ENCODE results near the gene FARP1.

The FARP1 gene

GRCh38 chr13:98142380-98143156 lies at the start of gene FARP1:
Gene FARP1 (plus strand): TSS chr13:98143094. CDS start chr13:98213243, 70,149 bp downstream.
- DNase-seq (ENCODE audit: low spot score) (peak; percentile 48), FAIRE-seq (no peak)

DNA sequence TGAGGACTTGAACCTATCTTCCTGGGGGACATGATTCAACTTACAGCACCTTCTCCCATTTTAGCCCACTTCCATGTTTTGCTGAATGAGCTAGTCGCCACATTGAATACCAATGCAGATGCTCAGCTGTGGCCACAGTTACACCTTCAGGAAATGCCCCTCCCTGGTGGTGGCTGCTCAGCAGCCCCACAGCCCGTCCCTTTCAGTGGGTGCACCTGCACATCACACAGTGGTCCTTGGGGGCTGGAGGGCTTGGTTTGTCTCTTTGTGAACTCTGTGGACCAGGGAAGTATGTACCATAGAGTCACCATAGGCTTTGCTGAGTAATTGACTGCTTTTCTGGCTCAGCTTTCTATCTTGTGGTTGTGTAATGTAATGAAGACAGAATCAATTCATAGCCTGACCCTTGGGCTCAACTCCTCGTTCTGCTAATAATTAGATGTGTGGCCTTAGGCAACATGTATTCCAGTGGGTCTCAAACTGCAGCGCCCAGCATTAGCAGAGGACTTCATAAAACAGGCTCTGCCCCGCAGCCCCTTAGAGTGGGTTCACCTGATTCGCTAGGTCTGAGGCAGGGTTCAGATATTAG lies 48.1 kb upstream of the FARP1 start:
- FAIRE-seq (no peak), DNase-seq (ENCODE audit: low spot score) (no peak)

DNA sequence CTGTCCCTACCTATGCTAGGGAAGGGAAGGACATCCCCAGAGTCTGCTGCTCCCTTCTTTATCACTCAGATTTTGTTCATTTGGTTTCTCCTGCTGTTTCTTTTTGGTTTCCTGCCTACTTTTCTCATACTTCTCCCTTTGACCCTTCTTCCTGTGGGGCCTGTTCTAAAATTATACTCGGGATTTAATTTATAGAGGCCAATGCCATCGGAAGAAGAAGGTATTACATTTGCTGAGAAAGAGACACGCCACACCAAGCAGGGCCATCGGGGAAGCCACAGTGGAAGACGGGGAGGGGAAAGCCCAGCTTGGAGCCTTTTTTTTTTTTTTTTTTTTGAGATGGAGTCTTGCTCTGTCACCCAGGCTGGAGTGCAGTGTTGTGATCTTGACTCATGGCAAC lies 46.8 kb upstream of the FARP1 start:
- DNase-seq (ENCODE audit: low spot score), result no peak
- FAIRE-seq, result no peak

DNA sequence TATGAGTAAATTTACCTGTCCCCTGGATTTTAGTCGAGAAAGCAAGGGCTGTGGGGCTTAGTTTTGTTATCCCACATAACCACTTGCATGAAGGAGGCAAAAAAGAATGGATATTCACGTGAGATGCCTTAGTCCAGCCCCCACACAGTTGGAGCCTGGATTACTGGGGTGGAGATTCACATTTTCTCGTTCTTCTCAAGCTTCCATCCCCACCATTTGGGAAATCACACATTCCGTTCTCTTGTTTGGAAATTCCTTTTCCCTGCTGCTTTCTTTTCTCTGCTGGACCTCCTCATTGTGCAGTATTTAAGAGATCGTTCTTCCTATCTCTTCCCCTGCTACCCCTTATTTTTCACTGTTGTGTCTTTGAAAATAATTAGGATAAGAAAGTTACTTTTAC lies 45.1 kb upstream of the FARP1 start:
- no peak for DNase-seq (ENCODE audit: low spot score)
- no peak for FAIRE-seq

GRCh38 chr13:98098516-98098915 lies 44.4 kb upstream of the FARP1 start:
- FAIRE-seq, result no peak
- DNase-seq (ENCODE audit: low spot score), result no peak

DNA sequence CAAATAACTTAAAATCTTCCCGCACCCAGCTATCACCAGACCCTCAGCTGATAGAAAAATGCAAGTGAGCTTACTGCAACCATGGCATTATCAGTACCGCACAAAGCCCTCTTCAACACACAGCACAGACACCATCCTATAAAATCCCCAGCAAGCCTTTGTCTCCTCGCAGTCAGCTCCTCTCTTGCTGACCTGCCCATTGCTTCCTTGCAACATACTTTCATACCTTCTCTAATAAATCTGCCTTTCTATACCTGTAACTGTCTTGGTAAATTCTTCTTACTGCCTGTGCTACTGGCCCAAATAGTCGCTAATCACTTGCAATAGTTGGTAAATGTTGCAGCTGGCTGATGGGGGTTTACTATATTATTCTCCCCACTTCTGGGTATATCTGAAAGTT lies 43.3 kb upstream of the FARP1 start:
- DNase-seq (ENCODE audit: low spot score) (no peak), FAIRE-seq (no peak)

- no peak for FAIRE-seq
- no peak for DNase-seq (ENCODE audit: low spot score)
These were observed 42.4 kb upstream of the FARP1 start for GRCh38 chr13:98100481-98100880.

DNA sequence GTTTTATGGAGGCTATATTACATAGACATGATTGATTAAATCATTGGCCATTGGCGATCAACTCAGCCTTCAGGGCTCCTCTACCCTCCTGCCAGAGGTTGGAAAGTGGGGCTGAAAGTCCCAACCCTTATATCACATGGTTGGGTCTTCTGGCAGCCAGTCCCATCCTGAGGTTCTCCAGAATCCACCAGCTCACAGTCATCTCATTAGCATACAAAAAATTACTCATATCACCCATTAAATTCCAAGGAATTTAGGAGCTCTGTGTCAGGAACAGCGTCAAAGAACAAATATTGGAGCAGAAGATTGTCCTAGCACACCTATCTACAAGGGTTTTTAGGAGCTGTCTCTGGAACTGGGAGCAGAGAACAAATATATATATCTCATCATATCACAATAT lies 39.4 kb upstream of the FARP1 start:
- FAIRE-seq, result no peak
- DNase-seq (ENCODE audit: low spot score), result no peak

GRCh38 chr13:98103942-98104880 lies 38.7 kb upstream of the FARP1 start:
- FAIRE-seq (no peak), DNase-seq (ENCODE audit: low spot score) (no peak)

- FAIRE-seq (no peak), DNase-seq (ENCODE audit: low spot score) (no peak)
These were observed 37.0 kb upstream of the FARP1 start for GRCh38 chr13:98105929-98106336.

GRCh38 chr13:98108341-98108740 lies 34.6 kb upstream of the FARP1 start:
- DNase-seq (ENCODE audit: low spot score), result no peak
- FAIRE-seq, result no peak

- DNase-seq (ENCODE audit: low spot score), result no peak
- no peak for FAIRE-seq
These were observed 33.6 kb upstream of the FARP1 start for GRCh38 chr13:98109226-98109853.

DNA sequence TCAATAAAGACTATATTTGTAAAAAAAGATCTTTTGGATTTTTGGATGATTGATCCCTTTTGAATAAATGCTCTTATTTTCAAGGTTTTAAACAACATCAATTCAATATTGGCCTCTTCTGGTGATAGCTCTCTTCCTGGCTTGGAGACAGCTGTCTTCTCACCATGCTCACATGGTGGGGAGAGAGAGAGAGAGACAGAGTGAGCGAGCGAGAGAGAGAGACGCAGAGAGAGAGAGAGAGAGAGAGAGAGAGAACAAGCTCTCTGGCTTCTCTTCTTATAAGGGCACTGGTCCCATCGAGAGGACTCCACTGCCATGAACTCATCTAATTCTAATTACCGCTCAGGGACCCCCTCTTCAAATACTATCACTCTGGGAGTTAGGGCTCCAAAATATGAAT lies 32.1 kb upstream of the FARP1 start:
- FAIRE-seq (no peak), DNase-seq (ENCODE audit: low spot score) (no peak)

DNA sequence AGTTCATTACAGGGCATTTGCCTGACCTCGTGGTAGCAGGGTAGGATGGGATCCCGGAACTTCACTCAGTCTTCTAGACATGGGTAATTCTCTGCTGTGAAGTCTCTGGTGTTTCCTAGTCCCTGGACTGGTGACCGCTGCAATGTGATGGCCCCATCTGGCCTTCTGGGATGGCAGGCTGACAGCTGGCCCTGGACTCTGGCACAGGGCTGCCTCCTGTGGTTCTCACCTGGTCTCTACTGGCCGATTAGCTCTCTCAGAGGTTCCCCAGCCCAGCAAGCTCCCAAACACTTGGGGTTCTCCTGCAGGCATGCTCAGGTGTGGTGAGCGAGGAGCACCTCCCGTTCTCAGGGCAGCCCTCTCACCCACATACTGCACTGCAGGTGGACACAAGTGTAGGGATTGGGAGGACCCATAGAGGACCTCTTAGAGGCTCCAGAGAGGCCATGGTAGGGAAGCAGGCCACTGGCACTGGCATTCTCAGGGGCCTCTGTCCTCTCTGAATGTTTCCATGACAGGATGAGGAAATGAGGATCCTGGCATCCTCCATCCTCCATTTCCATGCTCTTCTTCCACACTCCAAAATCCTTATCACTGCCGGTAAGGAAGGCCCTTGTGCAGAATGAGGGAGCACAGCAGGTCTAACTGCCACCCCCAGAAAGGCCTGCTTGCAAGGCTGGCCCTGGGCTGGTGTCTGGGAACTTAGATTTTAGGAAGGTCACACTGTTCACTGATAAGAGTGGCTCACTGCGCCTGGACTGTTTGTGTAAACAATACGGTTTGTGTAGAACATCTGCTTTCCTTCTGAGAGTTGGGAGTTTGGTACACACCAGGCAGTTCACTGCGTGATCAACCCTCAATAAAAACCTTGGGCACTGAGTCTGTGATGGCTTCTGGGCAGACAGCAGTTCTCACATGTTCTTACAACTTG lies 31.5 kb upstream of the FARP1 start:
- FAIRE-seq, result no peak

DNA sequence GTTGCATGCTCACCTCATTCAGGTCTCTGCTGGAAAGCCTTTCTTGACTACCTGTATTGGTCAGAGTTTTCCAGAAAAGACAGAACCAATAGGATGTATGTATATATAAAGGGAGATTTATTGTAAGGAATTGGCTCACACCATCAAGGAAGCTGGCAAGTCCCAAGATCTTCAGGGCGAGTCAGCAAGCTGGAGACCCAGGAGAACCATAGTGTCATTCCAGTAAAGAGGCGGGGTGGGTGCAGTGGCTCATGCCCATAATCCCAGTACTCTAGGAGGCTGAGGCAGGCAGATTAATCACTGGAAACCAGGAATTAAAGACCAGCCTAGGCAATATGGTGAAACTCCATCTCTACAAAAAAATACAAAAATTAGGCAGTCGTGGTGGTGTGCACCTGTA lies 30.4 kb upstream of the FARP1 start:
- FAIRE-seq (no peak), DNase-seq (ENCODE audit: low spot score) (no peak)

More for the DNA sequence above, 31.5 kb upstream of the FARP1 start:
- DNase-seq (ENCODE audit: low spot score), result no peak

DNA sequence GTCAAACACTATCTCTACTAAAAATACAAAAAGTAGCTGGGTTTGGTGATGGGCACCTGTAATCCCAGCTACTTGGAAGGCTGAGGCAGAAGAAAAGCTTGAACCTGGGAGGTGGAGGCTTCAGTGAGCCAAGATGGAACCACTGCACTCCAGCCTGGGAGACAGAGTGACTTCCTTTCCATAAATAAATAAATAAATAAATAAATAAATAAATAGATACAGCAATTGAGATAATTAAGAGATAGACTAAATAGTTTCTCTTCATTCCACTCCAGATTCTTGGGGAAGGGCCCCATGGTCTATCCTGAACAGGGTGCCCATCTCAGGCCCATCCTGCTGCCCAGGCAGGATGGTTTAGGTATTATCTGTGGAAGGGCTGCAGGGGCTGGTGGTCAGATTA lies 24.0 kb upstream of the FARP1 start:
- no peak for FAIRE-seq
- DNase-seq (ENCODE audit: low spot score), result no peak

GRCh38 chr13:98123176-98123575 lies 19.7 kb upstream of the FARP1 start:
- FAIRE-seq, result no peak

DNA sequence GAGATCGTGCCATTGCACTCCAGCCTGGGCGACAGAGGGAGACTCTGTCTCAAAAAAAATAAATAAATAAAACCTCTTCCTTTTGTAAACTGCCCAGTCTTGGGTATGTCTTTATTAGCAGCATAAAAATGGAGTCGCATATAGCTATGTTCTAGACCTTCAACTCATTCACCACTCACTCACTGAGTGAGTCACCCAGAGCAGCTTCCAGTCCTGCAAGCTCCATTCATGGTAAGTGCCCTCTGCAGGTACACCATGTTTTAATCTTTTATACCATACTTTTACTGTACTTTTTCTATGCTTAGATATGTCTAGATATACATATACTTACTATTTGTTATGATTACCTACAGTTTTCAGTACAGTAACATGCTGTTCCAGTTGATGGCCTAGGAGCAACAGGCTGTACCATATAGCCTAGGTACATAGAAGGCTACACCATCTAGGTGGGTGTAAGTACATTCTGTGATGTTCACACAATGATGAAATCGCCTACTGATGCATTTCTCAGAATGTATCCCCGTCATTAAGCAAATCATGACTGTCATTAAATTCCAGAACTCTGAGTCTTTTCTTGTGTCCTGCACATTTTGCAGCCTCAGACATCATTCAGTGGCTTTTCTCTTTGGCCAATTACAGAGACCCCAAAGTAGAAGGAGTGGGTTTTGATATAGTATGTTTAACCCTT lies 13.7 kb upstream of the FARP1 start:
- no peak for FAIRE-seq
- DNase-seq (ENCODE audit: low spot score), result no peak

More at GRCh38 chr13:98123176-98123575, 19.7 kb upstream of the FARP1 start:
- no peak for DNase-seq (ENCODE audit: low spot score)

- FAIRE-seq (no peak), DNase-seq (ENCODE audit: low spot score) (no peak)
These were observed 8.9 kb upstream of the FARP1 start for GRCh38 chr13:98133946-98134345.

DNA sequence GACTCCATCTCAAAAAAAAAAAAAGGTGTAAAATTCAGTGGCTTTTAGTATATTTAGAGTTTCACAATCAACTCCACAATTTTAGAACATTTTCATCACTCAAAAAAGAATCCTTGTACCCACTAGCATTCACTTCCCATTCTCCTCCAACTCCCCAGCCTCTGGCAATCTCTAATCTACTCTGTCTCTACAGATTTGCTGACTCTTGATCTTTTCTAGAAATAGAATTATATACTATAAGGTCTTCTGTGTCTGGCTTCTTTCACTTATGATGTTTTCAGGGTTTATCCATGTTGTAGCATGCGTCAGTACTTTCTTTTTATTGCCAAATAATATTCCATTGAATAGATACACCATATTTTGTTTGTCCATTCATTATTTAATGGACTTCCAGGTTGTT lies 8.0 kb upstream of the FARP1 start:
- FAIRE-seq (no peak), DNase-seq (ENCODE audit: low spot score) (no peak)
